PC-9 (cell line): Measurements from ENCODE around the gene ZNF710.

Experiments
- EZH2 ChIP-seq: fragments of 200-600 bp; sonication (generic); IDR thresholded peaks from 2 replicates; pipeline ENCODE4 v1.8.0; 2017; ENCODE audit warnings: antibody characterized with exemption, low read depth
- TF ChIP-seq, protein P1 (sequence below): fragments of 200-600 bp; sonication (generic); conservative IDR thresholded peaks from 2 replicates; pipeline ENCODE4 v1.6.1; 2017; ENCODE audit warnings: mixed run types, antibody characterized with exemption, mild to moderate bottlenecking, moderate library complexity

DNA sequence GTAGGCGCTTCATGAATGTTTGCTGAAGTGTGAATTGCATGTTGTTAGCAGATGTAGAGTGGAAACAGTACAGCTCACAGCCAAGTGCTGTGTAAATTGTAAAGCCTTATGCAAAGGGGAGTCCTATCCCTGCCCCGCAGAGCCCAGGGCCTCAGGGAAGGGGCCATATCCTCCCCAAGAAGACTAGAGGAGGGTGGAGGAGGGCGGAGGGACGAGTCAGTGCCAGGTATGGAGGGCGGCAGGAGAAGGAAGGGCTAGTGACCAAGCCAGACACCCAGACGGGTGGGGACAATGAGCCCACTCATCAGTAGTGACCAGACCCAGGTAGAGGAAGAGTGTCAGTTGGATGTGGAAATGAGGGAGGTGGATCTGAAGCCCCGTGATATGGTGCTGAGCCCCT is 45.2 kb downstream of the ZNF710 start:
- TF ChIP-seq, protein P1, sequence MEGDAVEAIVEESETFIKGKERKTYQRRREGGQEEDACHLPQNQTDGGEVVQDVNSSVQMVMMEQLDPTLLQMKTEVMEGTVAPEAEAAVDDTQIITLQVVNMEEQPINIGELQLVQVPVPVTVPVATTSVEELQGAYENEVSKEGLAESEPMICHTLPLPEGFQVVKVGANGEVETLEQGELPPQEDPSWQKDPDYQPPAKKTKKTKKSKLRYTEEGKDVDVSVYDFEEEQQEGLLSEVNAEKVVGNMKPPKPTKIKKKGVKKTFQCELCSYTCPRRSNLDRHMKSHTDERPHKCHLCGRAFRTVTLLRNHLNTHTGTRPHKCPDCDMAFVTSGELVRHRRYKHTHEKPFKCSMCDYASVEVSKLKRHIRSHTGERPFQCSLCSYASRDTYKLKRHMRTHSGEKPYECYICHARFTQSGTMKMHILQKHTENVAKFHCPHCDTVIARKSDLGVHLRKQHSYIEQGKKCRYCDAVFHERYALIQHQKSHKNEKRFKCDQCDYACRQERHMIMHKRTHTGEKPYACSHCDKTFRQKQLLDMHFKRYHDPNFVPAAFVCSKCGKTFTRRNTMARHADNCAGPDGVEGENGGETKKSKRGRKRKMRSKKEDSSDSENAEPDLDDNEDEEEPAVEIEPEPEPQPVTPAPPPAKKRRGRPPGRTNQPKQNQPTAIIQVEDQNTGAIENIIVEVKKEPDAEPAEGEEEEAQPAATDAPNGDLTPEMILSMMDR: no peak
- TF ChIP-seq EZH2: no peak
